Astrocyte (in vitro differentiated cells and primary cell): ENCODE results near the gene AUTS2. TPM values are rescaled to one million over a fixed set of nuclear protein-coding genes. Genes with fewer than 3 reads are reported as not detected.

Experiments used
- DNase-seq: peaks from one replicate; pipeline ENCODE4 v3.0.0-alpha.2; 2010; ENCODE audit warnings: low read depth
- FAIRE-seq: peaks from 2 replicates; lab custom pipeline; 2011; peaks lifted over from hg19 to GRCh38; lab: Jason Lieb, UNC
- H2AFZ ChIP-seq: 2 replicates; pipeline ENCODE4 v1.6.0; 2012; ENCODE audit warnings: low read depth, low read length, inconsistent platforms
- H3K27ac ChIP-seq: 2 replicates; pipeline ENCODE4 v1.5.1; 2011; ENCODE audit warnings: low read depth, low read length, inconsistent platforms
- H3K27me3 ChIP-seq: 2 replicates; pipeline ENCODE4 v1.6.0; 2011; ENCODE audit warnings: low read length, inconsistent platforms; ENCODE audit not compliant: insufficient read depth
- H3K36me3 ChIP-seq: 2 replicates; pipeline ENCODE4 v1.5.1; 2011; ENCODE audit warnings: low read length, inconsistent platforms; ENCODE audit not compliant: insufficient read depth
- H3K4me1 ChIP-seq: 2 replicates; pipeline ENCODE4 v1.5.1; 2011; ENCODE audit warnings: low read length, inconsistent platforms; ENCODE audit not compliant: insufficient read depth
- H3K4me2 ChIP-seq: 2 replicates; pipeline ENCODE4 v1.6.0; 2012; ENCODE audit warnings: low read length, inconsistent platforms
- H3K4me3 ChIP-seq: 2 replicates; pipeline ENCODE4 v1.5.1; 2011; ENCODE audit warnings: low read depth, mild to moderate bottlenecking, low read length, inconsistent platforms; ENCODE audit not compliant: insufficient read depth
- H3K79me2 ChIP-seq: 2 replicates; pipeline ENCODE4 v1.6.0; 2012; ENCODE audit warnings: mild to moderate bottlenecking, low read length, inconsistent platforms; ENCODE audit not compliant: insufficient read depth
- H3K9ac ChIP-seq: 2 replicates; pipeline ENCODE4 v1.6.0; 2012; ENCODE audit warnings: mild to moderate bottlenecking, low read length, inconsistent platforms
- H3K9me3 ChIP-seq: 2 replicates; pipeline ENCODE4 v1.5.1; 2012; ENCODE audit warnings: low read depth, mild to moderate bottlenecking, low read length, inconsistent platforms; ENCODE audit not compliant: insufficient read depth
- H4K20me1 ChIP-seq: 2 replicates; pipeline ENCODE4 v1.6.0; 2012; ENCODE audit warnings: low read length, inconsistent platforms; ENCODE audit not compliant: insufficient read depth
- H3K27ac Mint-ChIP-seq: one replicate; pipeline ENCODE4 v1.8.0; 2021; ENCODE audit warnings: mild to moderate bottlenecking, mixed read lengths; ENCODE audit not compliant: unreplicated experiment
- H3K27me3 Mint-ChIP-seq: one replicate; pipeline ENCODE4 v1.8.0; 2021; ENCODE audit warnings: low read depth, mixed read lengths; ENCODE audit not compliant: unreplicated experiment
- H3K36me3 Mint-ChIP-seq: one replicate; pipeline ENCODE4 v1.8.0; 2021; ENCODE audit warnings: low read depth, mixed read lengths; ENCODE audit not compliant: unreplicated experiment
- H3K4me1 Mint-ChIP-seq: one replicate; pipeline ENCODE4 v1.8.0; 2021; ENCODE audit warnings: low read depth, mixed read lengths; ENCODE audit not compliant: unreplicated experiment
- H3K4me3 Mint-ChIP-seq: one replicate; pipeline ENCODE4 v1.8.0; 2021; ENCODE audit warnings: mild to moderate bottlenecking, moderate library complexity, mixed read lengths; ENCODE audit not compliant: unreplicated experiment
- H3K9me3 Mint-ChIP-seq: one replicate; pipeline ENCODE4 v1.8.0; 2021; ENCODE audit warnings: mild to moderate bottlenecking, mixed read lengths; ENCODE audit not compliant: unreplicated experiment
- CTCF ChIP-seq: IDR thresholded peaks from 2 replicates; pipeline ENCODE4 v1.5.1; 2011; ENCODE audit warnings: low read depth, mild to moderate bottlenecking, inconsistent platforms, low read length, moderate library complexity; ENCODE audit not compliant: insufficient read depth
- EZH2 ChIP-seq: IDR thresholded peaks from 2 replicates; pipeline ENCODE4 v1.6.1; 2012; ENCODE audit warnings: mild to moderate bottlenecking, low read length, inconsistent platforms; ENCODE audit not compliant: insufficient read depth
- total RNA-seq: library from RNA; stranded (reverse); gene quantifications from 2 replicates; pipeline ENCODE4 v1.2.1, GENCODE V29; 2021

The AUTS2 gene
- total RNA-seq, 1 donor from 2014 or later = 73.2 TPM

- Histone ChIP-seq H3K27ac (no peak overlapping the region), H3K4me3 (no peak overlapping the region), H3K4me1 (no peaks in the 10 kb centered on the region), H3K4me2 (no peak overlapping the region), H4K20me1 (peaks cover 17% of the 10 kb centered on the region), H2AFZ (no peak overlapping the region), H3K36me3 (no peaks in the 10 kb centered on the region), H3K27me3 (no peaks in the 10 kb centered on the region), H3K79me2 (no peaks in the 10 kb centered on the region), H3K9me3 (no peaks in the 10 kb centered on the region), H3K9ac (no peak overlapping the region)
- H3K4me1 Mint-ChIP-seq = peaks cover 14% of the 10 kb centered on the region
- FAIRE-seq = peak; percentile 32
- H3K27me3 Mint-ChIP-seq = no peaks in the 10 kb centered on the region
- H3K36me3 Mint-ChIP-seq = peaks cover 4% of the 10 kb centered on the region
- no peaks in the 10 kb centered on the region for H3K9me3 Mint-ChIP-seq
- H3K27ac Mint-ChIP-seq = no peak overlapping the region
- no peak for DNase-seq
- TF ChIP-seq EZH2 = no peak
- no peak for TF ChIP-seq CTCF
- H3K4me3 Mint-ChIP-seq = no peak overlapping the region
Observed at GRCh38 chr7:69825113-69825972, 227.1 kb downstream of the AUTS2 start.

GRCh38 chr7:69826283-69826682 lies 228.0 kb downstream of the AUTS2 start:
- H3K9ac ChIP-seq = no peak overlapping the region
- no peaks in the 10 kb centered on the region for H3K27me3 ChIP-seq
- H3K36me3 Mint-ChIP-seq = peaks cover 4% of the 10 kb centered on the region
- H3K27ac ChIP-seq = no peak overlapping the region
- H3K4me2 ChIP-seq = no peak overlapping the region
- DNase-seq (no peak), FAIRE-seq (no peak)
- no peaks in the 10 kb centered on the region for H3K36me3 ChIP-seq
- no peak overlapping the region for H3K27ac Mint-ChIP-seq
- no peaks in the 10 kb centered on the region for H3K4me1 ChIP-seq
- H4K20me1 ChIP-seq = peaks cover 17% of the 10 kb centered on the region
- no peak overlapping the region for H3K4me3 Mint-ChIP-seq
- H3K79me2 ChIP-seq = no peaks in the 10 kb centered on the region
- no peaks in the 10 kb centered on the region for H3K9me3 ChIP-seq
- no peaks in the 10 kb centered on the region for H3K9me3 Mint-ChIP-seq
- no peaks in the 10 kb centered on the region for H3K27me3 Mint-ChIP-seq
- H3K4me3 ChIP-seq = no peak overlapping the region
- no peak overlapping the region for H2AFZ ChIP-seq
- H3K4me1 Mint-ChIP-seq = peaks cover 14% of the 10 kb centered on the region
- TF ChIP-seq CTCF (no peak), EZH2 (no peak)

- FAIRE-seq (no peak), DNase-seq (no peak)
- Mint-ChIP-seq H3K4me3 (no peak overlapping the region), H3K36me3 (peaks cover 4% of the 10 kb centered on the region), H3K27ac (no peak overlapping the region), H3K27me3 (no peaks in the 10 kb centered on the region), H3K4me1 (peaks cover 14% of the 10 kb centered on the region), H3K9me3 (no peaks in the 10 kb centered on the region)
- H3K4me1 ChIP-seq = peaks cover 3% of the 10 kb centered on the region
- H3K79me2 ChIP-seq = no peaks in the 10 kb centered on the region
- no peak overlapping the region for H3K4me3 ChIP-seq
- H3K9ac ChIP-seq = no peak overlapping the region
- no peaks in the 10 kb centered on the region for H3K9me3 ChIP-seq
- no peak overlapping the region for H2AFZ ChIP-seq
- H3K4me2 ChIP-seq = no peak overlapping the region
- no peak overlapping the region for H3K27ac ChIP-seq
- TF ChIP-seq CTCF (no peak), EZH2 (no peak)
- no peaks in the 10 kb centered on the region for H3K27me3 ChIP-seq
- H4K20me1 ChIP-seq = peaks cover 19% of the 10 kb centered on the region
- H3K36me3 ChIP-seq = no peaks in the 10 kb centered on the region
Observed at GRCh38 chr7:69827140-69827539, 228.9 kb downstream of the AUTS2 start.
